Measurements from ENCODE around the gene LIN7C. TPM values are rescaled to one million over a fixed set of nuclear protein-coding genes. Genes with fewer than 3 reads are reported as not detected.

Gene LIN7C
- total RNA-seq, 1 donor from 2014 or later = 26.0 TPM

GRCh38 chr11:27477831-27478230, 28.7 kb downstream of the LIN7C start:
- DNase-seq (ENCODE audit: low spot score in 2 of 2, unreplicated experiment in 2 of 2) = no peak
- H3K4me3 Mint-ChIP-seq = no peak overlapping the region
- H3K27ac Mint-ChIP-seq = no peak overlapping the region
- H3K9me3 Mint-ChIP-seq = no peaks in the 10 kb centered on the region
- H3K36me3 Mint-ChIP-seq = no peaks in the 10 kb centered on the region
- peaks cover 6% of the 10 kb centered on the region for H3K4me1 Mint-ChIP-seq
- no peaks in the 10 kb centered on the region for H3K27me3 Mint-ChIP-seq (ENCODE audit: low read depth)
- TF ChIP-seq, protein P1, sequence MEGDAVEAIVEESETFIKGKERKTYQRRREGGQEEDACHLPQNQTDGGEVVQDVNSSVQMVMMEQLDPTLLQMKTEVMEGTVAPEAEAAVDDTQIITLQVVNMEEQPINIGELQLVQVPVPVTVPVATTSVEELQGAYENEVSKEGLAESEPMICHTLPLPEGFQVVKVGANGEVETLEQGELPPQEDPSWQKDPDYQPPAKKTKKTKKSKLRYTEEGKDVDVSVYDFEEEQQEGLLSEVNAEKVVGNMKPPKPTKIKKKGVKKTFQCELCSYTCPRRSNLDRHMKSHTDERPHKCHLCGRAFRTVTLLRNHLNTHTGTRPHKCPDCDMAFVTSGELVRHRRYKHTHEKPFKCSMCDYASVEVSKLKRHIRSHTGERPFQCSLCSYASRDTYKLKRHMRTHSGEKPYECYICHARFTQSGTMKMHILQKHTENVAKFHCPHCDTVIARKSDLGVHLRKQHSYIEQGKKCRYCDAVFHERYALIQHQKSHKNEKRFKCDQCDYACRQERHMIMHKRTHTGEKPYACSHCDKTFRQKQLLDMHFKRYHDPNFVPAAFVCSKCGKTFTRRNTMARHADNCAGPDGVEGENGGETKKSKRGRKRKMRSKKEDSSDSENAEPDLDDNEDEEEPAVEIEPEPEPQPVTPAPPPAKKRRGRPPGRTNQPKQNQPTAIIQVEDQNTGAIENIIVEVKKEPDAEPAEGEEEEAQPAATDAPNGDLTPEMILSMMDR (IDR thresholded peaks at IDR 0.05; ENCODE audit: unreplicated experiment) = no peak

GRCh38 chr11:27477243-27477642, 29.3 kb downstream of the LIN7C start:
- Mint-ChIP-seq H3K4me3 (no peak overlapping the region), H3K36me3 (no peaks in the 10 kb centered on the region), H3K4me1 (peaks cover 7% of the 10 kb centered on the region), H3K27me3 (ENCODE audit: low read depth) (no peaks in the 10 kb centered on the region), H3K9me3 (no peaks in the 10 kb centered on the region), H3K27ac (no peak overlapping the region)
- no peak for DNase-seq (ENCODE audit: low spot score in 2 of 2, unreplicated experiment in 2 of 2)
- TF ChIP-seq, protein P1 (IDR thresholded peaks at IDR 0.05; ENCODE audit: unreplicated experiment) = no peak

GRCh38 chr11:27475622-27476021, 30.9 kb downstream of the LIN7C start:
- Mint-ChIP-seq H3K4me3 (no peak overlapping the region), H3K4me1 (peaks cover 13% of the 10 kb centered on the region), H3K36me3 (no peaks in the 10 kb centered on the region), H3K27ac (no peak overlapping the region), H3K9me3 (no peaks in the 10 kb centered on the region), H3K27me3 (ENCODE audit: low read depth) (no peaks in the 10 kb centered on the region)
- no peak for DNase-seq (ENCODE audit: low spot score in 2 of 2, unreplicated experiment in 2 of 2)
- TF ChIP-seq, protein P1 (IDR thresholded peaks at IDR 0.05; ENCODE audit: unreplicated experiment) = no peak

GRCh38 chr11:27473017-27473406, 33.6 kb downstream of the LIN7C start:
- H3K27ac Mint-ChIP-seq = no peak overlapping the region
- DNase-seq (ENCODE audit: low spot score in 2 of 2, unreplicated experiment in 2 of 2) = no peak
- TF ChIP-seq, protein P1 (IDR thresholded peaks at IDR 0.05; ENCODE audit: unreplicated experiment) = no peak
- peaks cover 39% of the 10 kb centered on the region for H3K4me1 Mint-ChIP-seq
- H3K36me3 Mint-ChIP-seq = no peaks in the 10 kb centered on the region
- peaks cover 1% of the 10 kb centered on the region for H3K27me3 Mint-ChIP-seq (ENCODE audit: low read depth)
- H3K4me3 Mint-ChIP-seq = peak overlapping the region; percentile 96
- H3K9me3 Mint-ChIP-seq = no peaks in the 10 kb centered on the region

GRCh38 chr11:27472398-27473016, 34.1 kb downstream of the LIN7C start, which contains the start of gene LGR4:
TSS of gene LGR4 (minus strand) at chr11:27472790. CDS start at chr11:27472302, 488 bp downstream.
- Mint-ChIP-seq H3K27me3 (ENCODE audit: low read depth) (peaks cover 1% of the 10 kb centered on the region), H3K4me1 (peaks cover 43% of the 10 kb centered on the region), H3K36me3 (no peaks in the 10 kb centered on the region), H3K4me3 (peak within 1 kb of the TSS; percentile 96), H3K9me3 (no peaks in the 10 kb centered on the region), H3K27ac (peak within 1 kb of the TSS; percentile 98)
- peak; percentile 76 to 88 for DNase-seq (ENCODE audit: low spot score in 2 of 2, unreplicated experiment in 2 of 2)
- TF ChIP-seq, protein P1 (IDR thresholded peaks at IDR 0.05; ENCODE audit: unreplicated experiment) = no peak

Measured in mesothelial cell of epicardium (in vitro differentiated cells).